ENCODE results near the gene PPIL1.

The PPIL1 gene

DNA sequence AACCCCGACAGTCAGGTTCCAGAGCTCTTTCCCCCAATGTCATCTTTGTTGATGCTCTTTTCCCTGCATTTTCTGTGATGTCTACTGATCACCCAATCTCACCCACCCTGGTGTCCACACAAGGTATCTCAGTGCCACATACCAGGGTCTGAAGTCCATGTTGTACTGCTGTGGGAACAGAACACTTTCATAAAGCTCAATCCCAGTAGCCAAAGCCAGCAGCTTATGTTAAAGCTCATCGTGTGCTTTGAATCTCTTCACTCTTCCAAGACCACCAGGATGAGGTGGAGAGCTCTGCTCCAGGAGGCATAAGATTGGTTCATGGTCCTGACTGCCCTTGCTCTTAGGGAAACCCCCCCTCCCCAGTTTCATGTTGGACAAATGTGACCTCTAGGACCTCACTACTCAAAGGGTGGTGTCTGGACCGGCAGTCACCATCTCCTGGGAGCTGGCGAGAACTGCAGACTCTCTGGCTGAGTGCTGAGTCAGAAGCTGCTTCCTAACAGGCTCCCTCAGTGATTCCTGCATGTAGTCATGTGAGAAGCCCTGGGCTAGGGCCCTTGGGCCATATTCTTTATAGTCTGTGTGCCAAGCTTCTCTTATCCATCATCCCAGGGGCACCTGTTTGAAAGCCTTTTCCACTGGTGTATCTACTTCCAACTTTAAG is 22.0 kb downstream of the PPIL1 start:
- peak; percentile 11 for DNase-seq

DNA sequence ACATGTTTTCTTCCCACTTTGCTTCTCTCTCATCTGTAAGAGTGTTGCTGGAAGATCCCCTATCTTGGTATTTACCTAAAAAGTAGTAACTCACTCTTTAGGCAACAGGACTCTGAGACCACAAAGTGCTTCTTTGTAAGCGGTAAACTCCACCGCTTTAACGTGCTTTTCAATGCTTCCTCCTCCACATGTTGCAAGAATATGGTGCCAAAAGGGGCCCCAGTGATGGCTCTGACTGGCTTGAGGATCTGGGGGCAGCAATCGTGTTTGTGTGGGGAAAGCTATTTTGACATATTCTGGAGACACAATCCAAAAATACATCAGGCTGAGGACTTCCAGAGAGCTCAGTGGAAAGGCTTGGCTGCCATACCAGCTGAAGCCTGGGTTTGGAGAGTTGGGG is 23.0 kb downstream of the PPIL1 start:
- no peak for DNase-seq

DNA sequence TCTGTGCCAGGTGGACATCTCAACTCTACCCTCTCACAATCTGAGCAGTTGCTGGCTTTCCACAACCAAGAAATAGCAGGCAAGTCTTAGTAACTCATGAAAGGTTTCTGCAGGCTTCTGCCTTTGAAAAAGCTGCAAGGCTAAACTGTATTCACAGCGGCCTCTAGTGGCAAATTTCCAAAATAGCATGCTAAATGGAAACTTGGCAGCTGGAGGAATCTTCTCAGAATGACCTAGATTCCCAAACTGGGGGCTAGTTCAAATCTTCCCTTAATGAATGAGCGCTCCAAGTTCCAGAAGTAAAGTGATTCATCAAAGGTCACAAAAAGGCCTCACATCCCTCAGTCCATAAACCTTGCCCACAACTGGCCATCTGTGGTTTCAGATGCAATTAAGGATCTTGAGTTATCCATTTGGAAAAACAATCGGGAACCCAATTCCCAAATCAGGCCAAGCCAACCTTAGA is 23.4 kb downstream of the PPIL1 start:
- peak; percentile 19 for DNase-seq

GRCh38 chr6:36850021-36850420 is 24.6 kb downstream of the PPIL1 start:
- DNase-seq: no peak

DNA sequence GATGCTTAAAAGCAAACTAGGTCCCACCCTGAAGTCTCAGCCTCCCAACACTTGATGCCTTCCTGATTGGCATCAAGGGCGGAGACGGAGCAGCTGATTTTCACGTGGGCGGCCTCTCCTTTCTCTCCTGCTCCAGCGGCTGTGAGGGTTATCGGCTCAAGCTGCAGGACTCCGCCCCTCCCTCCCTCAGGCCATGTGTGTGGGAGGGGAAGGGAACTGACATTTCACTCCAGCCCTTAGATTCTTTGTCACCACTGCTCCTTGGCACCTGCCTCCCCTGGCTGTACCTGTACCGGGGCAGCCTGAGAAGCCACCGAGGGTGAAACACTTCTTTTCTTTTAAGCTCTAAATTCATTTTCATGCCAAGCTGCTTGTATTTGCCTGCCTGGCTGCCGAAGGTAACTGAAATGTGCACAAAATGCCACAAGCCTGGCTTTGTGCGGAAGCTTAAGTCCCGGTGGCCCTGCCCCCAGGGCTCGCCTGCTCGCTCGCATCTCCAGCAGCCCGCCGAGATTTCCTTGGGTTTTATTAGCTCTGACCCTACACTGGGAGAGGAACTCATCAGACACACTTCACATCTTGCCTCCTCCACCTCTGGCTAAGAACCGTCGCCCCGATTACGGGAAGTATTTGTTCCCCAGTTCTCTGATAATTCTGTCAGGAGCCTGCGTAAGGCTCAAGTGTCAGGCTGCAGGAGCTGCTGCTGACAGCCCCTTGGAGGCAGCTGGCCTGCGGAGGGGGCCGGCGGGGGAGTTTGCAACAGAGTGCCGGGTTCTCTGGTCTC is 25.8 kb downstream of the PPIL1 start:
- DNase-seq: no peak

DNA sequence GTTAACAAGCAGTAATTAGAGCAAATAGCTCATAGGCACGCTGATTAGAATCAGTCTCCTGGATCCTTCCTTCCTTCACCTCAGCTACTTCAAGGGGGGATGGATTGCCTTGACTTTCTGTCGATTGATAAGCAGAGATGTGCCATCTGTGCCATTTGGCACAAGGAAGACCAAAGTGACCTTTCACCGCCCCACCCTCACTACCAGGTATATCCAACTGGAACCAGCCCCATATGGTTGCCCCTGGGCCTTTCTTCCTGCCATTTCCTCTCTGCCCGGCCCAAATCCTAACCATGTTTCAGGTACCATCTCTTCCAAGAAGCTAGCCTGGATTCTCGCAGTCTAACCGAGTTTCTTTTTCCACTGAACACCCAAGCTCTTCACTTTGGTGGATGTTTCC is 26.6 kb downstream of the PPIL1 start:
- DNase-seq: no peak

DNA sequence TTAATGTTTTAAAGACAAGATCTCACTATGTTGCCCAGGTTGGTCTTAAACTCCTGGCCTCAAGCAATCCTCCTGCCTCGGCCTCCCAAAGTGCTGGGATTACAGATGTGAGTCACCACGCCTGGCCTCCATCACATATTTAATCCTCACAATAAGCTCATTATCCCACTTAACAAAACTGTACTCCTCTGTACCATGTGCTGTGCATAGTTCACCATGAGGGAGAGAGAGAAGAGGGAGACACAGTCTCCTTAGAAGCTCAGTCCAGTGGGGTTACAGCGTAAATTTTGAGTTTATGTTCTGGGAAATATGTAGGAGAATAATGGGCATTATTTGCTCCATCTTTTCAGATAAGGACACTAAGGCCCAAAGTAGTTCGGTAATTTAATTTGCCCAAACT is 27.5 kb downstream of the PPIL1 start:
- DNase-seq: no peak

DNA sequence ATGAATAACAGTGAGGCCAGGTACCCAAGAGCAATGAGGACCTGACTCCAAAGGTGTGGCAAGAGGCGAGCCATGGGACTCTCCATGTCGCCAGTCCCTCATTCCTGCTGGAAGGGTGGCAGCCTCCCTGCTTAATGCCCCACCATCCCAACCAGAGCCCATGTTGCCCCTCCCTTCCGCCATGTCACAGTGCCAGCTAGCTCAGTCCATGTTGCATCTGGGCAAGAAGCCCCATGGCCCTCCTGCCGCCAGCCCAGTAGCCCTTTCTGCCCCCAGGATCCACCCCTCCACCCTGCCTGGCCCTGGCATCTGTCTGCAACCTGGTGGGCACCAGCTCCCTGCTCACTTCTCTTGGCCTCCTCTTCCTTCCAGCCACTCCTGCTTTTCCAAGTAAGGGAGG is 29.4 kb downstream of the PPIL1 start:
- no peak for DNase-seq

- DNase-seq: no peak
Measured at GRCh38 chr6:36844232-36845170, 30.1 kb downstream of the PPIL1 start.

DNA sequence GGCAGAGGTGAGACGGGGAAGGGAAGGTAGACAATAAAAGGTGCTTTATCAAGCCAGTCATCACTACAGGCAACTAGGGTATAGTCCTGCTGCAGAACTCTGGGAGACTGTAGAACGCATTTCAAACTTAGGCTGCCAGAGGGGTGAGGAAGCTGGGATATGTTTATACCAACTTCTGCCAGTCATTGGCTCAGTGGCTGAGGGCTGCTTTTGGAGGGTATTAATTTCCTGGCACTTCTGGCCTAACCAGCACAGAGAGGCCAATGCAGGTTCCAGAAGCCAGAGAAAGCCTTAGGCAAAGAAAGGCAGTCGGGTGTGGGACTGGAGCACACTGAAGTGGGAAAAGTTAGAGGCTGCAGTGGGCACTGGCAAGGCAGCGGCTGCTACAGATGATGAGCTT is 31.4 kb downstream of the PPIL1 start:
- no peak for DNase-seq

- no peak for DNase-seq
Measured at GRCh38 chr6:36841756-36842155, 32.8 kb downstream of the PPIL1 start.

DNA sequence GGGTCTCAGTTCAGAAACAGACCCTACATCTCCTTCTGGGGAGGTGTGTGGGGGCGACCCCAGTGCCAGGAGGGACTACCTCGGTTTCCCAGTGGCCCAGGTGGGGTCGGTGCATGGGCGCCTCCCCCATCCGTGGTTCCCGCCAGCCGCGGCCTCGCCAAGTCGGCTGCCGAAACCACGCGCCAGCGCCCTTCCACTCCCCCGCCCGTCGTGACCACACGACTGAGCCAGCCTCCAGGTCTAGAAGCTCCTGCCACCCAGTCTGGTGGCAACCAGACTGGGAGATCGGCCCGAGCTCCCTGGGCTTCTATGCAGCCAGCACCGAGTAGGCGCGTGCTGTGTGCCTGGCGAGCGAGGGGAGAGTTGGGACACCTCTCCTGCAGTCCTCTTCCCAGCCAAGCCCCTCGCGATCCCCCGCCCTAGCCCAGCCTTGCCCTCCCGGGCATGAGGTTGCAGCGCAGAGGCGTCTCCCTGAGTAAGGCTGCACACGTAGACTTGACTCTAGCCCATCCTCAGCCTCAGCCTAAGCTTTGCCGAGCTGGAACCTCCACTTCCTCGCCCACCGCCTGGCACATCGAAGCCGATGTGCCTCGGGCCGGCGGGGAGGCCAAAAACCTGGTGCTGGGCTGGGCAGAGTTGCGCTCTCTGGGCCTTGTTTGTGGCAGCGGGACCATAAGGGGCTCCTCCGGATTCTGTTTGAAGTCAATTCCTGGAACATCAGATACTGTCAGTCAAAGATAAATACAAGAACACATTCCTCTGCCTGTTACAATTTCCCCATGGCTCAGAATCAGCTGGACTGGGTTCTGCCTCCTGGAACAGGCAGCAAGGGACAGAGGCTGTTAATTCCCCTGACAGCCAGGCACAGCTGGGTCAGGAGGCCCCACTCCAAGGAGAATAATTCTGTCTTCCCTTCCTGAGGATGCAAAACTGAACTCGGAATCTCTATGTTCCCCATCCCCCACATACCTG is 33.9 kb downstream of the PPIL1 start:
- no peak for DNase-seq

DNA sequence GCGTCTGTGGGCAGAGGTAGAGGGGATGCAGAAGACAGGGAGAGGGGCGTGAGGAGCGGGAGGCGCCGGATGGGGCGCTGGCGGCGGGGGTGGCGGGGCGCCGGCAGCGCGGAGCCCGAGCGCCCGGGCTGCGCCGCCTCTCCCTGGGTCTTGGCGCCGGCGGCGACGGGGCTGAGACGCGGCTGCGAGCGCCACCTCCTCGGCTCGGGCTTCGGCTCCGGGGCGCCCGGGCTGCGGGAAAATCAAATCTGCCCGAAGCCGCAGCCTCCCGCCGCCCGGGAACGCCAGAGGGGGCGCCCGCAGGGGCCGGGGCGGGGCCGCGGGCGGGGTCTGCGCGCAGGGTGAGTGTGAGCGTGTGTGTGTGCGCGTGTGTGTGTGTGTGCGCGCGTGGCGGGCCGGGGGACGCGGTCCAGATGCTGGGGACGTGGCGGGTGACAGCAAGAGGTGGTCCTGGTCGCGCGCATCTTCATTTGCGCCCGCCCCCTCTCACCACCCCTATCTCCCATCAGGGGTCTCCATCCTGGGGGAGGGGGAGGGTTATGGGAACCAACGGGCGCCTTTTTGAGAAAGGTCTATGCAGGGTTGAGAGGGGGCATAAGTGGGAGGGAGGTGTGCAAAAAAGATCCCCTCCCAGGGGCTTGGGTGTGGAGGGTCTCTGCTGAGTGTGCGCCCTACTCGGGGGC is 34.7 kb downstream of the PPIL1 start:
- peak; percentile 25 for DNase-seq

- no peak for DNase-seq
Measured at GRCh38 chr6:36838896-36839748, 35.5 kb downstream of the PPIL1 start, which contains the start of gene CPNE5. Gene CPNE5 (minus strand): TSS chr6:36839444. CDS start chr6:36839377, 67 bp downstream.

DNA sequence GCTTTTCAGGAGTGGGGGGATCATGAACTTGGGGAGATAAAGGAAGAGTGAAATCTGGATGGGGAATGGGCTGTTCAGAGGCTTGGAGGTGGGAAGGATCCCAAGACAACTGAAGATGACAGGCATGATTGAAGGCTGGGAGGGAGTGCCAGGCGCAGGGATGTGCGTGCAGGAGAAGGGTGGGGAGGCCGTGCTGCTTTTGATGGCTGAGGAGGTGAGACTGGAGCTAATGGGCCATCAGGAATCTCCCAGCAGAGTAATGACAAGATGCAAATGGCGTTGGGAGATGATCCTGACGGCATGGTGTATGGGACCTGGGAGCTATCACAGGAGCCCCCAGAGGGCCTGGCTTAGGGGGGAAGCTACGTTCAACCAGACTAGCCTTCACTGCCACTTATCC is 36.9 kb downstream of the PPIL1 start:
- no peak for DNase-seq

- no peak for DNase-seq
Measured at GRCh38 chr6:36837022-36837339, 37.6 kb downstream of the PPIL1 start.

DNA sequence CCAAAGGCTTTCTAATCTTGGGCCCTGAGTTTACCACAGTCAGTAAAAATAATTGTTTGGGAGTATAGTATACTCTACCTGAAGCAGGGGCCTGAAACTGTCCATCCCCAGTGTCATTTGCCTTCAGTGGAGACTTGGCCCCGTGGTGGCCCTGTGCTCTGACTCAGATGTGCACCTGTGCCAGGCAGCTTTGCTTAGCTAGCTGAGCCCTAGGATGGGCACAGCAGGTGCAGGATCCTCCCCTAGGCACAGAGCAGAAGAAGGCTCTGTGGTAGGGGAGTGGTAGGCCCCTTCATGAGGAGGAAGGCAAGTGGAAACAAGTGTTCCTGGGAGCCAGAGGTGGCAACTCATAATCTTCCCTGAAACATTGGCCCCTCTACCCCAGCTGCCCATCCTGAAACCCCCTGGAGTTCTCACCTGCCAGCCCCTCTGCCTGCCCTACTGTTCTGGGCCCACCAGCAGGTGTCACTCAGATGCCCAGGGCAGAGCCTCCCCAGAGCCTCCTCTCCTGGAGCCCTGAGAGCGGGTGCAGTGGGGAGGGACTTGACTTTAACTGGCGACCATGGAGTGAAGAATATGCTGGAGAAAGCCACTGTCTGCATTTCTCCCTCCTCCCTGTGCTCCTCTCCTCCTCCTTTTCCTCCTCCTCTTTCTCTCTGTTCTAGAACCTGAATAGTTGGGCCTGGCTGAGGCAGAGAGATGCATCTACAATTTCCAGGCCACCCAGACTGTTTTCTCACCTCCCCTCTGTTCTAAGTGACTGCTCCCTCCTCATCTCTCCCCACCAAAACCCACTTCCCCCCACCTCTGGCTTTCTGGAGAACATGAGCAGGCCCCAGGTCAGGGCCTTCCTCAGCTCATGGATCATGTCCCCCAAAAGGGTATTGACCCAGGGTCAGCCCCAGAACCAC is 38.2 kb downstream of the PPIL1 start:
- no peak for DNase-seq

GRCh38 chr6:36834576-36835341 is 39.8 kb downstream of the PPIL1 start:
- no peak for DNase-seq
